AML-193 (cell line): ENCODE measurements around the gene OPN1MW3.
"Not testable (repeated sequence)": the region's sequence is repeated elsewhere in the genome, so short reads cannot be mapped to it uniquely, and the experiment has no call there.

Source experiments
- DNase-seq, 2 experiments: peaks; one replicate each; lab custom pipeline; 2025; lab: John Stamatoyannopoulos, UW

The OPN1MW3 gene

GRCh38 chrX:154296731-154297130, 39.3 kb downstream of the OPN1MW3 start:
- no peak for DNase-seq

GRCh38 chrX:154298312-154298711, 40.9 kb downstream of the OPN1MW3 start:
- DNase-seq = no peak

GRCh38 chrX:154300816-154301215, 43.4 kb downstream of the OPN1MW3 start:
- DNase-seq = peak in 1 of 2 experiments; percentile 7

GRCh38 chrX:154302998-154303397, 45.6 kb downstream of the OPN1MW3 start:
- not testable (repeated sequence) for DNase-seq

GRCh38 chrX:154303476-154303875, 46.1 kb downstream of the OPN1MW3 start:
- DNase-seq = no peak

GRCh38 chrX:154304846-154305245, 47.5 kb downstream of the OPN1MW3 start:
- DNase-seq = no peak

GRCh38 chrX:154305541-154306205, 48.3 kb downstream of the OPN1MW3 start:
- no peak for DNase-seq

GRCh38 chrX:154307202-154307601, 49.8 kb downstream of the OPN1MW3 start:
- DNase-seq = no peak

- peak; percentile 7 to 37 for DNase-seq
These were observed 50.9 kb downstream of the OPN1MW3 start for GRCh38 chrX:154308108-154308946.

GRCh38 chrX:154309041-154309775, 51.8 kb downstream of the OPN1MW3 start:
- no peak for DNase-seq

- DNase-seq = no peak
These were observed 53.5 kb downstream of the OPN1MW3 start for GRCh38 chrX:154310616-154311536.

- no peak for DNase-seq
These were observed 54.7 kb downstream of the OPN1MW3 start for GRCh38 chrX:154312116-154312515.

GRCh38 chrX:154313147-154313546, 55.8 kb downstream of the OPN1MW3 start:
- no peak for DNase-seq

GRCh38 chrX:154315416-154315815, 58.0 kb downstream of the OPN1MW3 start:
- DNase-seq = no peak

GRCh38 chrX:154317391-154317995, 60.1 kb downstream of the OPN1MW3 start:
- no peak for DNase-seq

- no peak for DNase-seq
These were observed 63.0 kb downstream of the OPN1MW3 start for GRCh38 chrX:154320406-154320805.
